A673 (cell line): ENCODE measurements around the gene DHX57. TPM values are rescaled to one million over a fixed set of nuclear protein-coding genes. Genes with fewer than 3 reads are reported as not detected.

Source experiments
- BruUV-seq: library from RNA; stranded (reverse); fragments of 400-500 nt; replicated peaks from 2 replicates; lab custom pipeline; 2021; lab: Mats Ljungman, UMichigan
- CTCF ChIA-PET: fragments of 300-600 bp; sonication (Branson Sonifier 250); formaldehyde crosslinking; loops from one replicate; lab custom pipeline; 2022; ENCODE audit warnings: antibody characterized with exemption; lab: Charles Lee
- POLR2A ChIA-PET: fragments of 300-600 bp; sonication (Branson Sonifier 250); formaldehyde crosslinking; loops from one replicate; lab custom pipeline; 2022; ENCODE audit warnings: antibody characterized with exemption; ENCODE audit not compliant: low non-redundant PET; lab: Charles Lee
- DNase-seq: peaks from one replicate; pipeline ENCODE4 v3.0.0-alpha.2; 2015; ENCODE audit warnings: low spot score
- H3K27ac ChIP-seq: fragments of 200-600 bp; sonication (generic); 2 replicates; pipeline ENCODE4 v1.5.1; 2016; ENCODE audit warnings: mixed run types, low read depth, mild to moderate bottlenecking, mixed read lengths, antibody characterized with exemption, low read length; ENCODE audit not compliant: poor library complexity, severe bottlenecking
- H3K27me3 ChIP-seq: fragments of 200-600 bp; sonication (generic); replicated peaks from 2 replicates; pipeline ENCODE4 v1.6.1; 2017; ENCODE audit warnings: mixed run types, low read depth, mild to moderate bottlenecking, mixed read lengths, antibody characterized with exemption, low read length; ENCODE audit not compliant: insufficient read depth, poor library complexity
- H3K36me3 ChIP-seq: fragments of 200-600 bp; sonication (generic); 2 replicates; pipeline ENCODE4 v1.6.1; 2016; ENCODE audit warnings: mixed run types, mild to moderate bottlenecking, mixed read lengths, antibody characterized with exemption, low read length; ENCODE audit not compliant: insufficient read depth, poor library complexity, severe bottlenecking
- H3K4me1 ChIP-seq: fragments of 200-600 bp; sonication (generic); 2 replicates; pipeline ENCODE4 v1.6.1; 2017; ENCODE audit warnings: mixed run types, mild to moderate bottlenecking, mixed read lengths, antibody characterized with exemption, low read length; ENCODE audit not compliant: insufficient read depth, poor library complexity, severe bottlenecking
- H3K4me3 ChIP-seq: fragments of 200-600 bp; sonication (generic); 2 replicates; pipeline ENCODE4 v1.5.1; 2016; ENCODE audit warnings: low read depth, mixed run types, mild to moderate bottlenecking, mixed read lengths, low read length; ENCODE audit not compliant: poor library complexity, severe bottlenecking
- H3K9me3 ChIP-seq: fragments of 200-600 bp; sonication (generic); 2 replicates; pipeline ENCODE4 v1.6.1; 2016; ENCODE audit warnings: mixed run types, low read depth, mild to moderate bottlenecking, mixed read lengths, antibody characterized with exemption, low read length; ENCODE audit not compliant: poor library complexity, severe bottlenecking
- CTCF ChIP-seq: fragments of 300-800, 200-600 bp; sonication (generic); conservative IDR thresholded peaks from 2 replicates; pipeline ENCODE4 v1.5.1; 2017; ENCODE audit warnings: low read depth, mild to moderate bottlenecking, antibody characterized with exemption, low read length, moderate library complexity, mixed read lengths
- EZH2 ChIP-seq: fragments of 200-600 bp; sonication (generic); IDR thresholded peaks from 2 replicates; pipeline ENCODE4 v1.6.1; 2017; ENCODE audit warnings: borderline replicate concordance, low read depth, mild to moderate bottlenecking, mixed read lengths, antibody characterized with exemption, low read length; ENCODE audit not compliant: poor library complexity, severe bottlenecking
- intact Hi-C: fragments of 100-400 bp; cut with micrococcal nuclease; formaldehyde crosslinking; loops from one replicate; pipeline ENCODE4 v1.10.0; 2022; ENCODE audit not compliant: unreplicated experiment
- total RNA-seq: library from RNA; stranded (reverse); gene quantifications from 2 replicates; pipeline ENCODE4 v1.2.3, GENCODE V29; 2021

Gene DHX57
- total RNA-seq, 1 experiment from 2014 or later = 30.6 TPM

GRCh38 chr2:38775097-38775920 lies 100.4 kb downstream of the DHX57 start:
- H3K9me3 ChIP-seq = no peaks in the 10 kb centered on the region
- ChIA-PET POLR2A (interaction anchor here (0.7 kb wide), 1 partner anchor 24 kb away, joined by 8 read pairs; the partner anchor contains the start of gene SRSF7), CTCF (no interaction called here)
- peaks cover 18% of the 10 kb centered on the region for H3K4me1 ChIP-seq
- no peaks in the 10 kb centered on the region for H3K36me3 ChIP-seq
- TF ChIP-seq CTCF (no peak), EZH2 (no peak)
- no peak overlapping the region for H3K27ac ChIP-seq
- H3K4me3 ChIP-seq = no peak overlapping the region
- H3K27me3 ChIP-seq = no peaks in the 10 kb centered on the region
- DNase-seq = no peak
- BruUV-seq = no TSS peak
- intact Hi-C loops = no loop called here

GRCh38 chr2:38771632-38772031 lies 104.1 kb downstream of the DHX57 start:
- CTCF ChIA-PET = no interaction called here
- H3K4me1 ChIP-seq = peaks cover 18% of the 10 kb centered on the region
- POLR2A ChIA-PET = interaction anchor here (0.7 kb wide), 1 partner anchor 20 kb away, joined by 6 read pairs; no protein-coding TSS in a partner anchor
- DNase-seq = peak; percentile 10
- intact Hi-C loops = no loop called here
- BruUV-seq = no TSS peak
- TF ChIP-seq EZH2 (no peak), CTCF (no peak)
- no peaks in the 10 kb centered on the region for H3K27me3 ChIP-seq
- H3K36me3 ChIP-seq = no peaks in the 10 kb centered on the region
- H3K9me3 ChIP-seq = no peaks in the 10 kb centered on the region
- H3K4me3 ChIP-seq = no peak overlapping the region
- no peak overlapping the region for H3K27ac ChIP-seq

GRCh38 chr2:38765551-38765950 lies 110.2 kb downstream of the DHX57 start:
- POLR2A ChIA-PET = no interaction called here
- TF ChIP-seq EZH2 (no peak), CTCF (no peak)
- intact Hi-C loops = no loop called here
- no peaks in the 10 kb centered on the region for H3K4me1 ChIP-seq
- no peak overlapping the region for H3K27ac ChIP-seq
- no TSS peak for BruUV-seq
- no peak overlapping the region for H3K4me3 ChIP-seq
- H3K36me3 ChIP-seq = no peaks in the 10 kb centered on the region
- H3K27me3 ChIP-seq = no peaks in the 10 kb centered on the region
- H3K9me3 ChIP-seq = no peaks in the 10 kb centered on the region
- CTCF ChIA-PET = no interaction called here
- DNase-seq = no peak
